ENCODE data around the gene CPTP.

Gene CPTP

GRCh38 chr1:1371364-1371745 is 46.8 kb downstream of the CPTP start:
- peaks cover 26% of the 10 kb centered on the region for H4K20me1 ChIP-seq (ENCODE audit: insufficient read depth, low read length, poor library complexity, severe bottlenecking)
- TF ChIP-seq, protein P1, sequence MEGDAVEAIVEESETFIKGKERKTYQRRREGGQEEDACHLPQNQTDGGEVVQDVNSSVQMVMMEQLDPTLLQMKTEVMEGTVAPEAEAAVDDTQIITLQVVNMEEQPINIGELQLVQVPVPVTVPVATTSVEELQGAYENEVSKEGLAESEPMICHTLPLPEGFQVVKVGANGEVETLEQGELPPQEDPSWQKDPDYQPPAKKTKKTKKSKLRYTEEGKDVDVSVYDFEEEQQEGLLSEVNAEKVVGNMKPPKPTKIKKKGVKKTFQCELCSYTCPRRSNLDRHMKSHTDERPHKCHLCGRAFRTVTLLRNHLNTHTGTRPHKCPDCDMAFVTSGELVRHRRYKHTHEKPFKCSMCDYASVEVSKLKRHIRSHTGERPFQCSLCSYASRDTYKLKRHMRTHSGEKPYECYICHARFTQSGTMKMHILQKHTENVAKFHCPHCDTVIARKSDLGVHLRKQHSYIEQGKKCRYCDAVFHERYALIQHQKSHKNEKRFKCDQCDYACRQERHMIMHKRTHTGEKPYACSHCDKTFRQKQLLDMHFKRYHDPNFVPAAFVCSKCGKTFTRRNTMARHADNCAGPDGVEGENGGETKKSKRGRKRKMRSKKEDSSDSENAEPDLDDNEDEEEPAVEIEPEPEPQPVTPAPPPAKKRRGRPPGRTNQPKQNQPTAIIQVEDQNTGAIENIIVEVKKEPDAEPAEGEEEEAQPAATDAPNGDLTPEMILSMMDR (conservative IDR thresholded peaks at IDR 0.05; ENCODE audit: low read length), result no peak
- no peak for TF ChIP-seq EZH2phosphoT487 (IDR thresholded peaks at IDR 0.05; ENCODE audit: borderline replicate concordance)
- H3K9me3 ChIP-seq (ENCODE audit: insufficient read depth, low read depth, low read length), result no peaks in the 10 kb centered on the region; the same call in 1 of the 2 replicates
- no peak overlapping the region for H2AFZ ChIP-seq (ENCODE audit: low read length)
- no peaks in the 10 kb centered on the region for H3K36me3 ChIP-seq (ENCODE audit: insufficient read depth, low read length)
- H3K9me2 ChIP-seq (replicated peaks; ENCODE audit: low read depth, low read length), result no peaks in the 10 kb centered on the region
- peaks cover 33% of the 10 kb centered on the region for H3K4me1 ChIP-seq (ENCODE audit: insufficient read depth, low read length, poor library complexity, severe bottlenecking)
- no peaks in the 10 kb centered on the region for H3F3A ChIP-seq (ENCODE audit: low read depth)
- H3K4me2 ChIP-seq (ENCODE audit: low read depth, low read length, poor library complexity, severe bottlenecking), result peak overlapping the region; percentile 99
- peaks cover 34% of the 10 kb centered on the region for H3K79me2 ChIP-seq (ENCODE audit: insufficient read depth, low read length)
- H3K4me3 ChIP-seq (ENCODE audit: low read length, poor library complexity, severe bottlenecking), result peak overlapping the region; percentile 66
- H3K9ac ChIP-seq (ENCODE audit: low read depth, low read length, poor library complexity, severe bottlenecking), result peak overlapping the region; percentile 16
- H3K27me3 ChIP-seq (ENCODE audit: insufficient read depth, low read length, poor library complexity, severe bottlenecking), result no peaks in the 10 kb centered on the region

GRCh38 chr1:1371746-1372711 is 47.4 kb downstream of the CPTP start:
- no peak for TF ChIP-seq EZH2phosphoT487 (IDR thresholded peaks at IDR 0.05; ENCODE audit: borderline replicate concordance)
- TF ChIP-seq, protein P1 (conservative IDR thresholded peaks at IDR 0.05; ENCODE audit: low read length), result peak; percentile 86
- H3K9me3 ChIP-seq (ENCODE audit: insufficient read depth, low read depth, low read length), result no peaks in the 10 kb centered on the region
- H3K4me3 ChIP-seq (ENCODE audit: low read length, poor library complexity, severe bottlenecking), result peak overlapping the region; percentile 66
- H2AFZ ChIP-seq (ENCODE audit: low read length), result no peak overlapping the region
- no peaks in the 10 kb centered on the region for H3F3A ChIP-seq (ENCODE audit: low read depth)
- H3K27me3 ChIP-seq (ENCODE audit: insufficient read depth, low read length, poor library complexity, severe bottlenecking), result no peaks in the 10 kb centered on the region
- H3K79me2 ChIP-seq (ENCODE audit: insufficient read depth, low read length), result peaks cover 40% of the 10 kb centered on the region
- H3K36me3 ChIP-seq (ENCODE audit: insufficient read depth, low read length), result no peaks in the 10 kb centered on the region
- peak overlapping the region; percentile 99 for H3K4me2 ChIP-seq (ENCODE audit: low read depth, low read length, poor library complexity, severe bottlenecking)
- no peaks in the 10 kb centered on the region for H3K9me2 ChIP-seq (replicated peaks; ENCODE audit: low read depth, low read length)
- peak overlapping the region; percentile 16 for H3K9ac ChIP-seq (ENCODE audit: low read depth, low read length, poor library complexity, severe bottlenecking)
- peaks cover 40% of the 10 kb centered on the region for H3K4me1 ChIP-seq (ENCODE audit: insufficient read depth, low read length, poor library complexity, severe bottlenecking)
- peaks cover 26% of the 10 kb centered on the region for H4K20me1 ChIP-seq (ENCODE audit: insufficient read depth, low read length, poor library complexity, severe bottlenecking)

GRCh38 chr1:1373051-1373814 is 48.6 kb downstream of the CPTP start:
- peak overlapping the region; percentile 97 for H3K9ac ChIP-seq (ENCODE audit: low read depth, low read length, poor library complexity, severe bottlenecking)
- H4K20me1 ChIP-seq (ENCODE audit: insufficient read depth, low read length, poor library complexity, severe bottlenecking), result peaks cover 26% of the 10 kb centered on the region
- no peaks in the 10 kb centered on the region for H3K9me3 ChIP-seq (ENCODE audit: insufficient read depth, low read depth, low read length)
- no peak overlapping the region for H2AFZ ChIP-seq (ENCODE audit: low read length)
- peaks cover 40% of the 10 kb centered on the region for H3K79me2 ChIP-seq (ENCODE audit: insufficient read depth, low read length)
- H3K36me3 ChIP-seq (ENCODE audit: insufficient read depth, low read length), result no peaks in the 10 kb centered on the region
- no peaks in the 10 kb centered on the region for H3F3A ChIP-seq (ENCODE audit: low read depth)
- no peaks in the 10 kb centered on the region for H3K9me2 ChIP-seq (replicated peaks; ENCODE audit: low read depth, low read length)
- no peaks in the 10 kb centered on the region for H3K27me3 ChIP-seq (ENCODE audit: insufficient read depth, low read length, poor library complexity, severe bottlenecking)
- H3K4me1 ChIP-seq (ENCODE audit: insufficient read depth, low read length, poor library complexity, severe bottlenecking), result peaks cover 40% of the 10 kb centered on the region
- H3K4me2 ChIP-seq (ENCODE audit: low read depth, low read length, poor library complexity, severe bottlenecking), result peak overlapping the region; percentile 99
- TF ChIP-seq, protein P1 (conservative IDR thresholded peaks at IDR 0.05; ENCODE audit: low read length), result no peak
- TF ChIP-seq EZH2phosphoT487 (IDR thresholded peaks at IDR 0.05; ENCODE audit: borderline replicate concordance), result no peak
- H3K4me3 ChIP-seq (ENCODE audit: low read length, poor library complexity, severe bottlenecking), result peak overlapping the region; percentile 92
